Left renal pelvis (tissue), 4 donors: Measurements from ENCODE around the gene EYS. TPM values are rescaled to one million over a fixed set of nuclear protein-coding genes. Genes with fewer than 3 reads are reported as not detected.
A peak's percentile ranks its signal among the peaks of the same experiment; 100 is the strongest.

Experiments
- DNase-seq, 4 donors: peaks; one replicate each; pipeline ENCODE4 v3.0.0-alpha.2; 2013; ENCODE audit warnings: low read depth in 4 of 4, low spot score in 3 of 4
- polyA plus RNA-seq, 4 donors: library from polyadenylated mRNA; unstranded; fragments of 120-200 nt; gene quantifications; one replicate each; pipeline ENCODE4 v1.2.1, GENCODE V29; 2013; ENCODE audit not compliant: insufficient read length in 4 of 4

EYS gene
- polyA plus RNA-seq, 4 donors = 0.66 to 1.1 (median 0.72) TPM

- DNase-seq = no peak
Measured at GRCh38 chr6:64428186-64428585, 1278.8 kb downstream of the EYS start.

- DNase-seq = no peak
Measured at GRCh38 chr6:64415926-64416325, 1291.1 kb downstream of the EYS start.

- no peak for DNase-seq
Measured at GRCh38 chr6:64411226-64411625, 1295.8 kb downstream of the EYS start.

- no peak for DNase-seq
Measured at GRCh38 chr6:64409948-64410347, 1297.1 kb downstream of the EYS start.

- no peak for DNase-seq
Measured at GRCh38 chr6:64404396-64404795, 1302.6 kb downstream of the EYS start.

- no peak for DNase-seq
Measured at GRCh38 chr6:64383277-64383676, 1323.7 kb downstream of the EYS start.

GRCh38 chr6:64376394-64376793 is 1330.6 kb downstream of the EYS start:
- no peak for DNase-seq

GRCh38 chr6:64357430-64357829 is 1349.6 kb downstream of the EYS start:
- no peak for DNase-seq

GRCh38 chr6:64347411-64347810 is 1359.6 kb downstream of the EYS start:
- no peak for DNase-seq

- DNase-seq = no peak
Measured at GRCh38 chr6:64335195-64335594, 1371.8 kb downstream of the EYS start.

- no peak for DNase-seq
Measured at GRCh38 chr6:64334636-64335035, 1372.4 kb downstream of the EYS start.

GRCh38 chr6:64330694-64331307 is 1376.2 kb downstream of the EYS start:
- DNase-seq = peak; percentile 18 to 40 (median 34)

GRCh38 chr6:64326939-64327338 is 1380.1 kb downstream of the EYS start:
- DNase-seq = no peak

- no peak for DNase-seq
Measured at GRCh38 chr6:64325093-64325492, 1381.9 kb downstream of the EYS start.

- no peak for DNase-seq
Measured at GRCh38 chr6:64310214-64310613, 1396.8 kb downstream of the EYS start.

GRCh38 chr6:64301307-64302236 is 1405.5 kb downstream of the EYS start:
- DNase-seq = no peak

GRCh38 chr6:64299176-64299575 is 1407.8 kb downstream of the EYS start:
- no peak for DNase-seq

GRCh38 chr6:64294034-64294433 is 1413.0 kb downstream of the EYS start:
- no peak for DNase-seq

- DNase-seq = no peak
Measured at GRCh38 chr6:64293298-64293697, 1413.7 kb downstream of the EYS start.

- no peak for DNase-seq
Measured at GRCh38 chr6:64290867-64291266, 1416.2 kb downstream of the EYS start.

- DNase-seq = no peak
Measured at GRCh38 chr6:64289931-64290330, 1417.1 kb downstream of the EYS start.

- no peak for DNase-seq
Measured at GRCh38 chr6:64288351-64288750, 1418.7 kb downstream of the EYS start.
